ENCODE data around the gene GGT5.
"Not testable (repeated sequence)": the region's sequence is repeated elsewhere in the genome, so short reads cannot be mapped to it uniquely, and the experiment has no call there.

Gene GGT5

DNA sequence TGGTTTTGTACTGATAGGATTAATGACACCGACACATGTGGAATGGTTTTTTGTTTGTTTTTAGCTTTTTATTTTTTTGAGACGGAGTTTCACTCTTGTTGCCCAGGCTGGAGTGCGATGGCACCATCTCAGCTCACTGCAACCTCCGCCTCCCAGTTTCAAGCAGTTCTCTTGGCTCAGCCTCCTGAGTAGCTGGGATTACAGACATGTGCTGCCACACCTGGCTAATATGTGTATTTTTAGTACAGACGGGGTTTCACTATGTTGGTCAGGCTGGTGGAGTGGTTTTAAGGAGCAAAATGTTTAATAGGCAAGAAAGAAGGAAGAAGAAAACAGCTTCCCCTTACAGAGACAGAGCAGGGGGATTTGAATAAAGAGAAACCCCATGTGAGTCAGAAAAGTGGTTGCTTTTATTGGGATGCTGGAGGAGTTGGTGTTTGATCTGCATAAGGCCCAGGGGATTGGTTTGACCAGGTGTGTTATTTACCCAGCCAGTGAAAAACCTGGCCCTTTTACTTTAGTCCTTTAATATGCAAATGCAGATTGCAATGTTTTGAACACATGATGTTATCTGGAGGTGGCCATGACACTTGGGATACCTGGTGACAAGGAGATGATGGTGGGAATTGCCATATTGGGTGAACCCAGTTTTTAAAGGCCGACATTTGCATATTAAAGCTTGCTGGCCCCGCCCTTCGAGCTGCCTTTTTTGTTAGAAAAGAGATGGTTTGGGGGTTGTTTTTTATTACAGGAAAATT, 39.3 kb downstream of the GGT5 start:
- Histone ChIP-seq H3K4me2 (ENCODE audit: low read length) (no peak overlapping the region), H3K27ac (ENCODE audit: low read depth, low read length) (no peak overlapping the region), H3K9me3 (ENCODE audit: control insufficient read depth, insufficient read depth, low read length) (no peaks in the 10 kb centered on the region), H3F3A (ENCODE audit: control insufficient read depth, insufficient read depth) (no peaks in the 10 kb centered on the region), H3K27me3 (ENCODE audit: control insufficient read depth, low read length) (peaks cover 8% of the 10 kb centered on the region), H4K20me1 (ENCODE audit: control insufficient read depth, insufficient read depth, low read depth, low read length) (no peaks in the 10 kb centered on the region), H3K9me2 (replicated peaks; ENCODE audit: control insufficient read depth, low read length) (no peaks in the 10 kb centered on the region), H3K79me2 (ENCODE audit: control insufficient read depth, low read length) (no peaks in the 10 kb centered on the region), H3K4me3 (ENCODE audit: low read length) (no peak overlapping the region), H3K4me1 (ENCODE audit: control insufficient read depth, low read length) (peaks cover 9% of the 10 kb centered on the region), H3K36me3 (ENCODE audit: control insufficient read depth, low read length) (no peaks in the 10 kb centered on the region)
- TF ChIP-seq EZH2phosphoT487 (IDR thresholded peaks at IDR 0.05; ENCODE audit: borderline replicate concordance, low read length) (no peak), CTCF (IDR thresholded peaks at IDR 0.05; ENCODE audit: low read depth, low read length, poor library complexity, severe bottlenecking) (no peak)

- H4K20me1 ChIP-seq (ENCODE audit: control insufficient read depth, insufficient read depth, low read depth, low read length); H3K27ac ChIP-seq (ENCODE audit: low read depth, low read length); H3K9me3 ChIP-seq (ENCODE audit: control insufficient read depth, insufficient read depth, low read length); H3K4me3 ChIP-seq (ENCODE audit: low read length); H3K4me2 ChIP-seq (ENCODE audit: low read length); H3F3A ChIP-seq (ENCODE audit: control insufficient read depth, insufficient read depth); H3K79me2 ChIP-seq (ENCODE audit: control insufficient read depth, low read length); H3K4me1 ChIP-seq (ENCODE audit: control insufficient read depth, low read length); H3K36me3 ChIP-seq (ENCODE audit: control insufficient read depth, low read length); H3K9me2 ChIP-seq (replicated peaks; ENCODE audit: control insufficient read depth, low read length); H3K27me3 ChIP-seq (ENCODE audit: control insufficient read depth, low read length): not testable (repeated sequence)
Measured at GRCh38 chr22:24203856-24204255, 41.0 kb downstream of the GGT5 start.

GRCh38 chr22:24201681-24202614, 42.9 kb downstream of the GGT5 start:
- Histone ChIP-seq H3K4me1 (ENCODE audit: control insufficient read depth, low read length) (peaks cover 9% of the 10 kb centered on the region), H3K27me3 (ENCODE audit: control insufficient read depth, low read length) (peaks cover 8% of the 10 kb centered on the region), H3K9me3 (ENCODE audit: control insufficient read depth, insufficient read depth, low read length) (no peaks in the 10 kb centered on the region), H3K36me3 (ENCODE audit: control insufficient read depth, low read length) (no peaks in the 10 kb centered on the region), H3K79me2 (ENCODE audit: control insufficient read depth, low read length) (no peaks in the 10 kb centered on the region), H4K20me1 (ENCODE audit: control insufficient read depth, insufficient read depth, low read depth, low read length) (no peaks in the 10 kb centered on the region), H3K27ac (ENCODE audit: low read depth, low read length) (no peak overlapping the region), H3K4me3 (ENCODE audit: low read length) (no peak overlapping the region), H3K4me2 (ENCODE audit: low read length) (no peak overlapping the region), H3K9me2 (replicated peaks; ENCODE audit: control insufficient read depth, low read length) (no peaks in the 10 kb centered on the region), H3F3A (ENCODE audit: control insufficient read depth, insufficient read depth) (no peaks in the 10 kb centered on the region)
- TF ChIP-seq CTCF (IDR thresholded peaks at IDR 0.05; ENCODE audit: low read depth, low read length, poor library complexity, severe bottlenecking) (no peak), EZH2phosphoT487 (IDR thresholded peaks at IDR 0.05; ENCODE audit: borderline replicate concordance, low read length) (no peak)
